MCF 10A (cell line): ENCODE data around the gene SH3RF1. TPM values are rescaled to one million over a fixed set of nuclear protein-coding genes. Genes with fewer than 3 reads are reported as not detected.

Source experiments
- BruUV-seq: library from RNA; stranded (reverse); fragments of 400-500 nt; replicated peaks from 2 replicates; lab custom pipeline; 2021; lab: Mats Ljungman, UMichigan
- CTCF ChIA-PET: fragments of 300-600 bp; sonication (Branson Sonifier 250); formaldehyde crosslinking; extraction: SDS; loops from one replicate; lab custom pipeline; 2021; ENCODE audit warnings: antibody characterized with exemption, inconsistent platforms; lab: Yijun Ruan, JAX
- POLR2A ChIA-PET: fragments of 300-600, 350-650 bp; sonication (Branson Sonifier 250); formaldehyde crosslinking; extraction: SDS; loops from one replicate; lab custom pipeline; 2020; ENCODE audit warnings: antibody characterized with exemption, inconsistent platforms; lab: Yijun Ruan, JAX
- DNase-seq: peaks from one replicate; pipeline ENCODE4 v3.0.0-alpha.2; 2018; ENCODE audit not compliant: unreplicated experiment
- H3K27ac Mint-ChIP-seq: one replicate; pipeline ENCODE4 v1.8.0; 2022; ENCODE audit warnings: mild to moderate bottlenecking, low read depth, mixed read lengths; ENCODE audit not compliant: unreplicated experiment
- H3K27me3 Mint-ChIP-seq: one replicate; pipeline ENCODE4 v1.8.0; 2022; ENCODE audit warnings: mixed read lengths; ENCODE audit not compliant: insufficient read depth, unreplicated experiment
- H3K36me3 Mint-ChIP-seq: one replicate; pipeline ENCODE4 v1.8.0; 2022; ENCODE audit warnings: mild to moderate bottlenecking, moderate library complexity, mixed read lengths; ENCODE audit not compliant: insufficient read depth, unreplicated experiment
- H3K4me1 Mint-ChIP-seq: one replicate; pipeline ENCODE4 v1.8.0; 2022; ENCODE audit warnings: mixed read lengths; ENCODE audit not compliant: insufficient read depth, unreplicated experiment
- H3K4me3 Mint-ChIP-seq: one replicate; pipeline ENCODE4 v1.8.0; 2022; ENCODE audit warnings: mild to moderate bottlenecking, moderate library complexity, mixed read lengths; ENCODE audit not compliant: unreplicated experiment
- H3K9me3 Mint-ChIP-seq: one replicate; pipeline ENCODE4 v1.8.0; 2022; ENCODE audit warnings: mixed read lengths; ENCODE audit not compliant: unreplicated experiment
- intact Hi-C: fragments of 100-400 bp; cut with micrococcal nuclease; formaldehyde crosslinking; loops from 2 replicates; pipeline ENCODE4 v1.14.1; 2022
- total RNA-seq: library from RNA; stranded (reverse); gene quantifications from 2 replicates; pipeline ENCODE4 v1.2.3, GENCODE V29; 2022
- TF ChIP-seq, protein P1 (sequence below): fragments of 200-600 bp; IDR thresholded peaks from one replicate; pipeline ENCODE4 v1.8.0; 2022; ENCODE audit warnings: antibody characterized with exemption, mild to moderate bottlenecking; ENCODE audit not compliant: unreplicated experiment

The SH3RF1 gene
- total RNA-seq, 1 experiment from 2014 or later = 17.4 TPM

DNA sequence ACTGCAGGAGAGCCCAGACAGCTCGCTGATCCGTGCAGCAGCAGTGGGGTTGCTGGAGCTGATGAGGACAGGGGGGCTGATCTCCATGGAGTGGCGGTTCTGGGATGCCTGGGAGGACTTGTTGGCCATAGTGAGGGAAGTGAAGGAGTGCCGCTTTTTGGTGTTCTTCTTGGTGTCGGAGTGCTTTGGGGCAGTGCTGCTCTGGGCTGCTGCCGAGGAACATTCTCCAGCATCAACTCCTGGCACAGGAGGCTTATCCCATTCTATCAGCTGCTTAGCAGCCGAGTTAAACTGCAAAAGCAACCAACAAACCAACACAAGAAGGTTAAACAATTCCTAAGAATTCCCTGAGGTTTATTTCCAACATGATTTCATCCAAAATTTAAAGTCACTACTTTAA, 134.4 kb downstream of the SH3RF1 start:
- Mint-ChIP-seq H3K27ac (no peak overlapping the region), H3K27me3 (no peaks in the 10 kb centered on the region), H3K9me3 (no peaks in the 10 kb centered on the region), H3K4me1 (no peaks in the 10 kb centered on the region), H3K36me3 (peaks cover 12% of the 10 kb centered on the region), H3K4me3 (no peak overlapping the region)
- BruUV-seq = no TSS peak
- intact Hi-C loops = no loop called here
- ChIA-PET POLR2A (interaction anchor here (0.7 kb wide), 1 partner anchor 17 kb away, joined by 3 read pairs; no protein-coding TSS in a partner anchor), CTCF (no interaction called here)
- TF ChIP-seq, protein P1, sequence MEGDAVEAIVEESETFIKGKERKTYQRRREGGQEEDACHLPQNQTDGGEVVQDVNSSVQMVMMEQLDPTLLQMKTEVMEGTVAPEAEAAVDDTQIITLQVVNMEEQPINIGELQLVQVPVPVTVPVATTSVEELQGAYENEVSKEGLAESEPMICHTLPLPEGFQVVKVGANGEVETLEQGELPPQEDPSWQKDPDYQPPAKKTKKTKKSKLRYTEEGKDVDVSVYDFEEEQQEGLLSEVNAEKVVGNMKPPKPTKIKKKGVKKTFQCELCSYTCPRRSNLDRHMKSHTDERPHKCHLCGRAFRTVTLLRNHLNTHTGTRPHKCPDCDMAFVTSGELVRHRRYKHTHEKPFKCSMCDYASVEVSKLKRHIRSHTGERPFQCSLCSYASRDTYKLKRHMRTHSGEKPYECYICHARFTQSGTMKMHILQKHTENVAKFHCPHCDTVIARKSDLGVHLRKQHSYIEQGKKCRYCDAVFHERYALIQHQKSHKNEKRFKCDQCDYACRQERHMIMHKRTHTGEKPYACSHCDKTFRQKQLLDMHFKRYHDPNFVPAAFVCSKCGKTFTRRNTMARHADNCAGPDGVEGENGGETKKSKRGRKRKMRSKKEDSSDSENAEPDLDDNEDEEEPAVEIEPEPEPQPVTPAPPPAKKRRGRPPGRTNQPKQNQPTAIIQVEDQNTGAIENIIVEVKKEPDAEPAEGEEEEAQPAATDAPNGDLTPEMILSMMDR = no peak
- no peak for DNase-seq

DNA sequence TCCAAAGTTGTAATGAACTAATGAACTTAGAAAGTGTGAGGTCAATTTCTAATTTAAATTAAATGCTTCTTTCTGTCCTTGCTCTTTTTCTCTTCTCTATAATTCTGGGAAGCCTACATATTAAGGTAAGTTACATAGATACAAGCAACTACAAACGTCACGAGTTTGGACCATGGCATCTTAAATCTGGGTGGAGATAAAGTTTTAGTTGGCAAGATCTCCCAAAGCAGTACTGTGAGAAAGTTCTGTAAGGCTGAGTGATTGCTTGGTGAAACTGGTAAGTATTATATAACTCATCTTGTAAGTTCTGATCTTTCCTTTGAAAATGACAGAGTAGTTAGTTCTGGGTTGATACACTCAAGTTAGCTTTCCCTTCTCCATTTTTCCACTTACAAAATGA, 135.0 kb downstream of the SH3RF1 start:
- CTCF ChIA-PET = no interaction called here
- Mint-ChIP-seq H3K27ac (no peak overlapping the region), H3K4me3 (no peak overlapping the region)

DNA sequence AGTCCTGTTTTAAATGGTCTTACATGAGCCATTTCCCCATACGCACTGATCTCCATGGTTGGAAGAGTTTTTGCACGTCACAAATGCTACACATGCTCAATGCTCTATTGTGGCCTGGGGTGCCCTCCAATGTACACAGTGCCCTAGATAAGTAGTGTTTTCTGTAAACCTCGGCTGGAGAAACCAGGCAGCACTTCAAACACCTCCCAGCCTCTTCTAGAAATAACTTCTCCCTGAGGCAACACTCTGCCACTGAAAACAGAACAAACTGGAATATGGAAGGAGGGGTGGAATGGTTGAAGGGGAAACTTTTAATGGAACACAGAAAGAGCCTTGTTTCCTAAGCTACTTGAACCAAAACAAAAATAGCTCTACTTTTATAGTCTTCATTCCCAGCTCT, 136.8 kb downstream of the SH3RF1 start:
- intact Hi-C loops = no loop called here
- ChIA-PET CTCF (no interaction called here), POLR2A (no interaction called here)
- DNase-seq = no peak
- Mint-ChIP-seq H3K4me3 (no peak overlapping the region), H3K27ac (no peak overlapping the region), H3K9me3 (no peaks in the 10 kb centered on the region), H3K36me3 (peaks cover 15% of the 10 kb centered on the region), H3K27me3 (no peaks in the 10 kb centered on the region), H3K4me1 (no peaks in the 10 kb centered on the region)
- no TSS peak for BruUV-seq
- TF ChIP-seq, protein P1 = no peak

More for the DNA sequence above, 135.0 kb downstream of the SH3RF1 start:
- TF ChIP-seq, protein P1 = no peak
- no TSS peak for BruUV-seq
- no peaks in the 10 kb centered on the region for H3K27me3 Mint-ChIP-seq
- peaks cover 15% of the 10 kb centered on the region for H3K36me3 Mint-ChIP-seq
- POLR2A ChIA-PET = no interaction called here
- no peaks in the 10 kb centered on the region for H3K9me3 Mint-ChIP-seq
- H3K4me1 Mint-ChIP-seq = no peaks in the 10 kb centered on the region
- DNase-seq = no peak
- intact Hi-C loops = no loop called here

DNA sequence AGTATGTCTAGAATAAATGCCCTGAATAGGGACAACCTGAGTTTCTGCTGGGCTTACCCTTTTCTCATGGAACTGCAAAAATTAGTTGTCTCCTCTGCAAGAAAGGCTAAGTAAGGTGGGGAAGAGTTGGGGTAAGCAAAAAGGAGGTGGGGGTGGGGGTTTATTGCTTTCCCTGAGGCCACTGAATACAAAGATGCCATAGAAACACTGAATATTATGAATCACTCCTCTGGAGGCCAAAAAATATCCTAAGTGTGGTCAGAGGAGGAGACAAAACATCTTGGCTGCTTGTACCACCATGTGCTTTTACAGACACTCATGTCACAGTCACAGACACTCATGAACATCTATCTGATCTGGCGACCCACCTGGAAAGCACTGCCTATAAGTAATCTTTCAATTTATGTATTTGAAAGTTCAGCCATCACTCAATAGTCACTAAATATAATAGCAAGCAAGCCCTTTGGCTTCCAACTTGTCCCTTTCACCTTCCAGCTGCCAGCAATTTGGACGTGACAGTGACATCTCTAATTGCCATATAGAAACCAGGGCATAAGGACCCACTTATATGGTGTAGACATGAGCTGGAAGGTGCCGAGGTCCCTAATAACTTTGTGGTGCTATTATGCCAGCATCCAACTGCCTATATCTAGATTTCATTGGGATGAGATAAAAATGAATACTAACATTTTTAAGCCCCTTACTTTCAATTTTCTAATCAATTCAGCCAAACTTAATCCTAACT, 138.0 kb downstream of the SH3RF1 start:
- H3K4me1 Mint-ChIP-seq = no peaks in the 10 kb centered on the region
- no peak overlapping the region for H3K27ac Mint-ChIP-seq
- BruUV-seq = no TSS peak
- intact Hi-C loops = no loop called here
- H3K9me3 Mint-ChIP-seq = no peaks in the 10 kb centered on the region
- POLR2A ChIA-PET = no interaction called here
- H3K27me3 Mint-ChIP-seq = no peaks in the 10 kb centered on the region
- CTCF ChIA-PET = no interaction called here
- DNase-seq = no peak
- TF ChIP-seq, protein P1 = no peak
- H3K36me3 Mint-ChIP-seq = peaks cover 16% of the 10 kb centered on the region
- no peak overlapping the region for H3K4me3 Mint-ChIP-seq
